Lower lobe of right lung (tissue), 2 donors: ENCODE data around the gene KLHL25. TPM values are rescaled to one million over a fixed set of nuclear protein-coding genes. Genes with fewer than 3 reads are reported as not detected.
"Not testable (repeated sequence)": the region's sequence is repeated elsewhere in the genome, so short reads cannot be mapped to it uniquely, and the experiment has no call there.

Source experiments
- ATAC-seq, 2 donors: fragments of 200-7000 bp; cut with Tn5 transposase; one replicate each; pipeline ENCODE4 v1.9.1; 2020 to 2022; ENCODE audit warnings: mild to moderate bottlenecking in 2 of 2, moderate library complexity in 2 of 2
- DNase-seq: peaks from one replicate; pipeline ENCODE4 v3.0.0-alpha.2; 2020
- H3K27ac ChIP-seq: fragments of 200-600 bp; one replicate; pipeline ENCODE4 v1.8.0; 2022
- H3K27me3 ChIP-seq: fragments of 200-600 bp; one replicate; pipeline ENCODE4 v1.8.0; 2022; ENCODE audit warnings: low read depth
- H3K36me3 ChIP-seq: fragments of 200-600 bp; one replicate; pipeline ENCODE4 v1.8.0; 2022; ENCODE audit warnings: mild to moderate bottlenecking
- H3K4me1 ChIP-seq: fragments of 200-600 bp; one replicate; pipeline ENCODE4 v1.8.0; 2022
- H3K4me3 ChIP-seq: fragments of 200-600 bp; one replicate; pipeline ENCODE4 v1.8.0; 2022; ENCODE audit warnings: mild to moderate bottlenecking
- H3K9me3 ChIP-seq: fragments of 200-600 bp; one replicate; pipeline ENCODE4 v1.8.0; 2022
- intact Hi-C: fragments of 100-400 bp; cut with DNase I; formaldehyde crosslinking; loops from one replicate; pipeline ENCODE4 v1.11.0; 2022
- total RNA-seq: library from RNA; stranded (reverse); fragmentation: NEBNext Ultra II Directional; extraction: Animal tissue kit (Norgen Biotek cat#: 25700); gene quantifications from one replicate; pipeline ENCODE4 v1.2.1, GENCODE V29; 2021
- TF ChIP-seq, protein P1 (sequence below): fragments of 200-600 bp; IDR thresholded peaks from one replicate; pipeline ENCODE4 v1.8.0; 2022; ENCODE audit warnings: antibody characterized with exemption, mild to moderate bottlenecking
- donor health status: DM: no; HTN: yes; CAD: no; lungs with severe emphysema.

Gene KLHL25
- total RNA-seq, 1 donor from 2014 or later = 3.0 TPM

DNA sequence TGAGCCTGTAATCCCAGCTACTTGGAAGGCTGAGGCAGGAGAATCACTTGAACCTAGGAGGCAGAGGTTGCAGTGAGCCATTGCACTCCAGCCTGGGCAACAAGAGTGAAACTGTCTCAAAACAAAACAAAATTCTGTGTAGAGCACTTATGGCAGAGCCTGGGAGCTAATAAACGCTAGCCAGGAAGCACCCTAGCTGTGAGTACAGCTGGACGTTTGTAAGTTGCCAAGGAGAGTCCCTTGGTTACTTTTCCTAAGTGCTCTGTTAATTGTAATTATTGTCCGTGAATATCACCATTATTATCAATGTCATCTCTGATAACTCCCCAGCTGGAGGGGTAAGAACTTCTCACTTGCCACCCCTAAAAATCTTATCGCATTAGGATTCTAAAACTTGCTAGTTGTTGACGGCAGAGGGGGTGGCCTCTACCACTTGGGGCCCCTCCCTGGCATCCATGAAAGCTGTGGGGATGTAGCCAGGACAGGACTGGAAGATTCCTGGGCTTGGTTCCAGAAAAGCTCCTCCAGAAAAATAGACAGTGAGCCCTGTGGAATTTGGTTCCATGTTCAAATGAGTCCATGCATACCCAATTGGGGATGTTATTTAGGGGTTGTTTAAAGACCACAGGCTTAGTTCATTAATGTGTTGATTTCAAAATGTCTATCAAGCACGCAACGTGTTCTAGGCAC lies 9.9 kb upstream of the KLHL25 start:
- H3K36me3 ChIP-seq = no peaks in the 10 kb centered on the region
- peaks cover 4% of the 10 kb centered on the region for H3K4me1 ChIP-seq
- TF ChIP-seq, protein P1, sequence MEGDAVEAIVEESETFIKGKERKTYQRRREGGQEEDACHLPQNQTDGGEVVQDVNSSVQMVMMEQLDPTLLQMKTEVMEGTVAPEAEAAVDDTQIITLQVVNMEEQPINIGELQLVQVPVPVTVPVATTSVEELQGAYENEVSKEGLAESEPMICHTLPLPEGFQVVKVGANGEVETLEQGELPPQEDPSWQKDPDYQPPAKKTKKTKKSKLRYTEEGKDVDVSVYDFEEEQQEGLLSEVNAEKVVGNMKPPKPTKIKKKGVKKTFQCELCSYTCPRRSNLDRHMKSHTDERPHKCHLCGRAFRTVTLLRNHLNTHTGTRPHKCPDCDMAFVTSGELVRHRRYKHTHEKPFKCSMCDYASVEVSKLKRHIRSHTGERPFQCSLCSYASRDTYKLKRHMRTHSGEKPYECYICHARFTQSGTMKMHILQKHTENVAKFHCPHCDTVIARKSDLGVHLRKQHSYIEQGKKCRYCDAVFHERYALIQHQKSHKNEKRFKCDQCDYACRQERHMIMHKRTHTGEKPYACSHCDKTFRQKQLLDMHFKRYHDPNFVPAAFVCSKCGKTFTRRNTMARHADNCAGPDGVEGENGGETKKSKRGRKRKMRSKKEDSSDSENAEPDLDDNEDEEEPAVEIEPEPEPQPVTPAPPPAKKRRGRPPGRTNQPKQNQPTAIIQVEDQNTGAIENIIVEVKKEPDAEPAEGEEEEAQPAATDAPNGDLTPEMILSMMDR = no peak
- ATAC-seq = no peak
- H3K27me3 ChIP-seq = no peaks in the 10 kb centered on the region
- H3K4me3 ChIP-seq = no peak overlapping the region
- DNase-seq = no peak
- no peaks in the 10 kb centered on the region for H3K9me3 ChIP-seq
- intact Hi-C loops = no loop called here
- H3K27ac ChIP-seq = no peak overlapping the region

DNA sequence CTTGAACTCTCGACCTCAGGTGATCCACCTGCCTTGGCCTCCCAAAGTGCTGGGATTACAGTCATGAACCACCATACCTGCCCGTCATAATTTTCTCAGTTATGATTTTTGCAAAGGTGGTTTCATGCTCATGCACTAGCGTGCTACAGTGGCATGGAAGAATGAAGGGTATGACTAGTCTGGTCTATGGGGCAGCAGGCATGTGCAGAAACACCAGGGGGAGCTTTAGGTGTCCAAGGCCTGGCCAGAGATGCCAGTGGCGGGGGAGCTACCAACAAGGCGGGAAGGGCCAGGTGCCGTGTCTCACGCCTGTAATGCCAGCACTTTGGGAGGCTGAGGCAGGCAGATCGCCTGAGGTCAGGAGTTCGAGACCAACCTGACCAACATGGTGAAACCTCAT lies 7.9 kb upstream of the KLHL25 start:
- intact Hi-C loops, DNase-seq, H3K27me3 ChIP-seq, H3K36me3 ChIP-seq, H3K27ac ChIP-seq, H3K4me1 ChIP-seq, H3K4me3 ChIP-seq, H3K9me3 ChIP-seq: not testable (repeated sequence)
- ATAC-seq = peak in 1 of 2 donors; percentile 25

DNA sequence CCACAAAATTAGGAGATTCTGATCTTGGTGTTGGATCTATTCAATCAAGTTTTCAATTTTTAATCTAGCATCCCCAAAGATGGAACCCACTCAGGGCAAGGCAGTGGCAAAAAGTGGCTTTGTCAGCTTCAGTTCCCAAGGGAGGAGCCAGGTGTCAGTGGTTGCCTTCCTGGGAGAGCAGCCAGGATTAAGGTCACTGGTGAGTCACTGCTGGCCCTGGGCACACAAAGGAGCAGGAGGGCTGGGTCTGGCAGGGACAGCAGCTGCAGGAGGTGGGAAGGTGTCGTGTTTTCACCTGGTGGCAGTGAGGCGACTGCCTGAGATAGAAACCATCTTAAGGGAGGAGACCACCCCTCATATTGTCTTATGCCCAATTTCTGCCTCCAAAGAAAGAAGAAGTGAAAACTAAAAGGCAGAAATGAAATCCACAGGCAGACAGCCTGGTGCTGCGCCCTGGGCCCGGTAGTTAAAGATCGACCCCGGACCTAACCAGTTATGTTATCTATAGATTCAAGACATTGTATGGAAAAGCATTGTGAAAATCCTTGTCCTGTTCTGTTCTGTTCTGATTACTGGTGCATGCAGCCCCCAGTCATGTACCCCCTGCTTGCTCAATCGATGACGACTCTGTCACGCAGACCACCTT lies 5.9 kb upstream of the KLHL25 start:
- intact Hi-C loops = no loop called here
- TF ChIP-seq, protein P1 = no peak
- DNase-seq = peak; percentile 68
- Histone ChIP-seq H3K4me3 (no peak overlapping the region), H3K9me3 (no peaks in the 10 kb centered on the region), H3K27me3 (no peaks in the 10 kb centered on the region), H3K36me3 (no peaks in the 10 kb centered on the region), H3K27ac (no peak overlapping the region), H3K4me1 (peaks cover 7% of the 10 kb centered on the region)
- ATAC-seq = peak; percentile 87 to 92

DNA sequence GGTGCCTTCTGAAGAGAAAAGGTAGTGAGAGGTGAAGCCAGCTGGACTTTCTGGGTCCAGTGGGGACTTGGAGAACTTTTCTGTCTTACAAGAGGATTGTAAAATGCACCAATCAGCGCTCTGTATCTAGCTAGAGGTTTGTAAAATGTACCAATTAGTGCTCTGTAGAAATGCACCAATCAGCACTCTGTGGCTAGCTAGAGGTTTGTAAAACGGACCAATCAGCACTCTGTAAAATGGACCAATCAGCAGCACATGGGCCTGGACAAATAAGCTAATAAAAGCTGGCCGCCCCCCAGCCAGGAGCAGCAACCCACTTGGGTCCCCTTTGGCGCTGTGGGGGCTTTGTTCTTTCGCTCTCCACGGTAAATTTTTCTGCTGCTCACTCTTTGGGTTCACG lies 1.6 kb upstream of the KLHL25 start:
- H3K27ac ChIP-seq, H3K4me3 ChIP-seq, ATAC-seq, H3K9me3 ChIP-seq, H3K27me3 ChIP-seq, DNase-seq, H3K36me3 ChIP-seq, intact Hi-C loops: not testable (repeated sequence)
- H3K4me1 ChIP-seq = peaks cover 30% of the 10 kb centered on the region

DNA sequence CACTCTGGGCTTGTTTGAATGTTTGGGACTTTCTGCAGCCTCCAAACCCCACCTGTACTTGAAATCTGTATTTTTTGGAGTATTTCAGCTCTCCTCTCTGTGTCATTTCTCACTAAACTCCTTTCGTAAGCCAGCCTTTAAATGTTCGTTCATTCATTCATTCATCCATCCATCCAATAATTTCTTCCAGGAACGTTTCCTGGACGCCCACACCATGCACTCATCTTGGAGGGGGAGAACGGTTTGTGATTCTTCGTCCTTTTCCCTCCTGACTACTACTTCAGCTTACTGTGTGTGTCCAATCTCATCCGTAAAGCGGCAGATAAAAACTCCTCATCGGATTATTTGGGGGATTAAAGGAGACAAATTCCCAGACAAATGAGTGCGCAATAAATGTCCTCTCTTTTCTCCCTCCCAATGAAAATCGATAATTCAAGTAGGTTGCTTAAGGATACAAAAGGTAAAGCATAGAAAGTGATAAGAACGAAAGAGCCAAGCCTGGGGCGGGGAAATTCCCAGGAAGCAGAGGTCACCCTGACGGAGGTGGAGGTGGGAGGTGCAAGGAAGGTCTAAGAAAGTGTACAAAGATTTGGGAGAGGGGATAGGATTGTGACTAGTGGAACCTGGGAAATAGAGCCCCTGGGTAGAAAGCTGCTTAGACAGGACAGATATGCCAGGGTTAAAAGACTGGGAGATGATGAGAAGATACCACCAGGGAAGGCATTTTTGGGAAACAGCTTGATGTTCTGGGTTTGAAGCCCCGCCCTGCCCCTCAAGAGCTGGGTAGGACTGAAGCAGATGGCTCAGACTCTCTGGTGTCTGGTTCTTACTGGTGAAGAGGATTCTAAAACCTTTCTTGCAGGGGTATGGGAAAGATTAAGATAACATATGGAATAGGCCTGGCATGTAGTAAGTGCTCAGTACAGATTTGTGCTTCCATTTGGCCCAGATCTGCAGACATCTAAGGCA lies 896 bp upstream of the KLHL25 start:
- intact Hi-C loops = no loop called here
- DNase-seq (no peak), ATAC-seq (no peak)
- H3K27ac ChIP-seq = no peak overlapping the region
- peak overlapping the region; percentile 90 for H3K4me3 ChIP-seq
- H3K9me3 ChIP-seq = no peaks in the 10 kb centered on the region
- H3K36me3 ChIP-seq = no peaks in the 10 kb centered on the region
- H3K27me3 ChIP-seq = no peaks in the 10 kb centered on the region
- peaks cover 29% of the 10 kb centered on the region for H3K4me1 ChIP-seq
- TF ChIP-seq, protein P1 = no peak
